HG02678 (cell line): Measurements from ENCODE around the gene EGLN3.

ENCODE experiments used
- ATAC-seq: cut with Tn5 transposase; IDR thresholded peaks from one replicate; pipeline ENCODE4 v1.9.1; 2021; ENCODE audit warnings: mild to moderate bottlenecking, moderate library complexity; ENCODE audit not compliant: unreplicated experiment

The EGLN3 gene

DNA sequence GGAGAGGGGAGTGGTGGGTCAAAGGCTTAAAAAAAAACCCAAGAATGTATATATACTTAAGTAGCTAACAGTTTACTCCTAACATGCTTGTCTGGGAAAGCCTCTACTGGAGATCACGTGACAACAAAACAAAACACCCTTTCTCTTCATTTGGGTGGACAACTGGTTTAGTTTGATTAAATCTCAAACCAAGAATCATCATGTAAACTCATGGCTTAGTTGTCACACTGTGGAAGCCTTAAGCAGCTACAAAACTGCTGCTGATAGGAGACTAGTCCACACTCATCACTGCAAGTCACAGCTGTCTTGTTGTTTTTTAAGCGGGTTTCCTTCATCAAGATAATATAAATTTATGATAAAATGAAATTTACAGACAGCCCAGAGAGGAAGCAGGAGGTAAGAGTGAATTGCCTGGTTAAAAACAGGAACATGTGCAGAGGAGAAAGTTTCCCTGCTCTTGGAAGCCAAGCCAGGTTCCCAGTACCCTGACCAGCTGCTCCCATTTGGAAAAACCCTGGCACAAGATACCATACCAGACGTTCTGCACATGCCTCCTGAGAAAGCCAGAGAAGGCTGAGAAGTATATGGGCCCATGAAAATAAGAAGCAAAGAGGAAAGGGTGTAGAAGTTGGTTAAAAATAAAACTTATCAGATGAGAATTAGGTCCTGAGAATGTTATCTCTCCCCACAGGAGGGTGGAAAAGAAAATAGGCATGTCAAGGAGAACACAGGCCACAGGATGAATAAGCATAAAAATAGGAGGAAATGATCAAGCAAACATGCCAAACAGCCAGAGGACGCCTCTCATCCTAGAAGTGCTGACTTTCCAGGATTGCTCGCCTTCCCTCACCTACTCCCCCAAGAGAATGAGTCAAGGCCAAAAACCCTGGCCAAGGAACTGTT lies 34.0 kb downstream of the EGLN3 start:
- no peak for ATAC-seq

DNA sequence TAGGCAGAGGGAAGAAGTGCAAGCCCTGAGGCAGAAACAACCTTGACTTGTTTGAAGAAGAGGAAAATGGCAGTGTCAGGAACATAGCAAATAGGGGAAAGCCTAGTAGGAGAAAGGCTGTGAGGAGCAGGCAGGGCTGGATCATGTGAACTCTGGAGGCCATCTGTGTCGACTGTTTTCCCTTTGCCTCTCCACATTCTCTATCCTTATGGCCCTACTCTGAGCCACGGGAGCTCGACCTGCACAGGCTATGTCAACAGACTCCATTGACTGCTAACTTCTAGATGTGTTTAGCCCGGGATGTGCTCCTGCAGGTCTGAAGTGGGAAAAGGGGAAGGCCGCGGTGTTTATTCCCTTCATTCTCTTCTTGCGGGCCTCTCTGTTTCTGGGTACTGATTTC lies 35.2 kb downstream of the EGLN3 start:
- no peak for ATAC-seq

DNA sequence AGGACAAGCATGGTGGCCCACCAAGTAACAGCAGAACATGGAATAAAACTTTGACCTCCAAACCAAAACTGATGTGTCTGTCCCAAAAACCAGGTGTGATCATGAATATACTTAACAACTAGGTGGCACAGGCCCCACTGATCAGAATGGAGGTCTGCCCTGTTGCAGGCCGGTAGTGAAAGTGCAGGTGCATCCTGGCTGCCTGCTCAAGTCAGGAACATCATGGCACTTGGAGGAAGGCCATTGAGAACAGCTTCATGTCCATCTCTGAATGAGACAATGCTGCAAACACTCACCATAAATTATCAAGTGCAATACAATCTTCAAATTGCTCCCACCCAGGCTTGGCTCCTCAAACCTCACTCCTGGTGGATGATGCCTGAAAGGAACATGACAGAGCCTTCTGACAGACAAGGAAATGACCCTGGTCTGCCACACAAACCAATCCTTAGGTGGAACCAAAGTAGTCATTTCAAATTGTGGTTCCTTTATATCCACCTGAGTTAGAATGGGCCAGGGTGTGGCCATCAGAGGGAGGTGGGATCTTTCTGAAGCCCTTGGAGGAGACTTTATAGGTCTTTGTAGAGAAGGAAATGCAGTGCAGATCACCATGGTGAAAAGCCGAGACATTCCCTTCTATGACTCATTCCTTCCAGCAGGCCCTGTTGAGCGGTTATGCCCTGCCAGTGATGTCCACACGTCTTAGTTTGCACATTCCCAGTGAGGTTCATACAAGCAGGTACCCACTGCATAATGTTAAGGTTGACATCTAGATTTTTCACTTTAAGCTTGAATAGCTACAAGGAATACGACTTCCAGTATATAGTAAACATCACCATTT lies 36.0 kb downstream of the EGLN3 start:
- no peak for ATAC-seq

DNA sequence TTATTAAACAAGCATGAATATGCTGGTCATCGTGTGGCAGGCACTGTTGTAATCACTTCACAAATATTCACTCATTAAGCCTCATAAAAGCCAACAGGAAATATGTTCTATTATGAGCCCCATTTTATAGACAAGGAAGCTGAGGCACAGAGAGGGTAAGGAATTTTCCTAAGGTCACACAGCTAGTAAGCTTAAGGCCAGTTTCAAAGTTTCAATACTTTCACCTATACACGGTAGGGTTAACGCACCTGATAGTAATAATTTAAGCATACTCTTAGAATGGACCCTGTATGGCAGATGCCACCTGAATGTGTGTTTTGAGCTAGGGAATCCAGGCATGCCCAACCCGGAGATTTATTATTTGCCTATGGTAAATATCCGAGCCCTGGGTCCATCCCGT lies 39.8 kb downstream of the EGLN3 start:
- no peak for ATAC-seq

DNA sequence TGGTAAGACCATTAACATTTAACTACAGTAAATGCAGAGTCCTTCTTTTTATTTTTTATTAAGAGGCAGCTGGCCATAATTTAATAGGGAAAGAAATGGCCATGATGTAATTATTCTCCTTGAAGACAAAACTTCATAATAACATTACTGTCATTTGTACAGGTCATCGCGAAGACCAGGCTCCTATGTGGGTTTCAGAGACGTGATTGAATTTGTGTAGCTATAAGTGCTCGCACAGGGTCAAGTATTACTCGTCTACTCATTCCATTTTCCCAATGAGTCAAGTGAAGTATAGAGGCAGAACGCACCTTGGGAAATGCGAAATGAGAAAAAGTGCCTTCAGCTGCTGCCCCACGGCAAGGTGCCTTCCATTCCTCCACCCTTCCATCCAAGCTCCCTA lies 40.4 kb downstream of the EGLN3 start:
- no peak for ATAC-seq

DNA sequence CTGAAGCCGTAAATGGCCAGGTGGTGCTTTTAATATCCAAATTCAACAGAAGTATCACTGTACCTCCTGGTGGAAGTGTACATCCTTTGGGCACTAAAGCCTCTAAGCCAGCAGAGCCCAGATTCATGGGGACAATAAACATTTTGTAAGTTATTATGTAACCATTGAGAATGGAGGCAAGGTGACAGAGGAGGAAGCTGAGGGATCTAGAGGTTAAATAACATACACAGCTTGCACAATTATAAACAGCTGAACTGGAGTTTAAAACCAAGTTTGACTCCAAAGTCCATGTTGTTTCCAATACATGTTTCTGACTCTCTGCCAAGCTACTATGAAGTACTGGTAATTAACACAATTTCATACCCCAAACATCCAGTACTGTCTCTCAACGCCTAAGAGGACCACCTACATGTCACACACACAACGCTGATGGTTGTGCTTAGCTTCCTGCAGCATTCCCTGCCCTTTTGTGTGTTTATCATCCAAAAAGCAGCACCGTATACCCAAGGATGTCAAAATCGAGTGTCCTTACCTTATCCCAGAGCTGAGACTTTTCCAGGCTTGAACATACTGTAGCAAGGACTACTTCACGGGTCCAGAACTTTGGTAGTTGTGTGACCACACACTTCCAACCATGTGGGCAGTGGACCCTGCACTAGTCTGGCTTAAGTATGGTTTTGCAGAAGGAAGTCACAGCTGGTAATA lies 41.3 kb downstream of the EGLN3 start:
- no peak for ATAC-seq

DNA sequence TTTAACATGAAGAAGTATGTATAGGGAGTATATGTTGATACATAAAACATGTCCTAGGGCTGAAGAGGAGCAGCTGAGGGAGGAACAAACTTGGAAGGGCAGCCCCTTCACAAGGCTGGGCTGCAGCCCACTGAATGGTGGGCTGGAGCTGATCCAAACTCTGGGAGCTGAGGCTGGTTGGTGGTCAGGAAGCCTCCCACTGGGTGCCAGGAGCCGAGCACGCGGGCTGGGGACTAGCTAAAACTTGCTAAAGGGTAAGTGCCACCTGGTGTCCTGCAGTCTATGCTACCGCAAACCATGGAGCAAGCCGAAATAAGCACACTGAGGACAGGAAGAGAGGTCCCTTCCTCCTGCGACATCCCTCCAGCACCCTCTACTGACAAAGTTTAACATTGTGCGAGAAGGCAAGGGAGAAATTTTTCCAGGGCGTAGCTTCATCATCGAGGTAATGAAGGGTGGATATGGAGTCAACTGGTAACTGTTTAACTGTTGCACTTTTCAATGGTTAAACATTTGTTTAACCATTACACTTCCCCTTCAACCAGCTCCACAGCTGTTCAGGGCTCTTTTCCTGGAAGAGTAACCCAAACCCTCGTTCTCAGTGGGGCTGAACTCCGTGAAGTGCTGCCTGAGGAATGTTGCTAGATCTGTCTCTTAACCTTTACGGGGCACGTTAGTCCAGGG lies 42.2 kb downstream of the EGLN3 start:
- ATAC-seq, result no peak

DNA sequence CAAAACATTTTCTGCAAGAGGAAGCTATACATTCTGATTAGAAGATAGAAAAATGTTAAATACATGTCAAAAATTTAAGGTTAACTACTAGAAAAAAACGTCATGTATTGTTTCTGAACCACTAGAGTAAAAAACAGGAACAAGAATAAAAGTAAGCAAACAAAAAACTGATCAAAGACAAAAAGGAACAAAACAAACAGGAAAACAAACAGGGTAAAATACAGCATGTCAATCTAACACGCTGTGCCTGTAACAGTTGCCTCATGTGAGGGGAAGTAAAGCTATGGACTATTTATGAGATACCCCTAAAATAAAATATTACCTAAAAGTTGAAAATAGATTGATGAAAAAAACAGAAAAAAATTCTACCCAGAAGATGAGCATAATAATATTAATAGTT lies 43.9 kb downstream of the EGLN3 start:
- ATAC-seq, result no peak

DNA sequence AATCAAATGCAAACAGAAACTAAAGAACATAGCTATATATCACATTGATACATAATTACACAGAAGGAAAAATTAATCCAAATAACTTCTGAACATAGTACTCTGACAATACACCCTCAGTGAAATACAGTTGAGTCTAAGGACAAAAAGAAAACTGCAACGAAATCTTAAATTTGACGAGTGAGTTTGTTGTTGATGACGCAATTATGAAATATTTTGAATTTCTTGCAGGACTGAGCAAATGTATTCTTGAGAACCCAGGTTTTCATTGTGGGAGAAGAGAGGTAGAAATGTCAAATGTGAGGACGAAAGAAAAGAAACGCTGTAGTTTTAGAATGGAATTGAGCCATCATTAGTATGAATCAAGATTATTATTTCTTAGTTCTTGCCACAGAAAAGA lies 46.3 kb downstream of the EGLN3 start:
- no peak for ATAC-seq

DNA sequence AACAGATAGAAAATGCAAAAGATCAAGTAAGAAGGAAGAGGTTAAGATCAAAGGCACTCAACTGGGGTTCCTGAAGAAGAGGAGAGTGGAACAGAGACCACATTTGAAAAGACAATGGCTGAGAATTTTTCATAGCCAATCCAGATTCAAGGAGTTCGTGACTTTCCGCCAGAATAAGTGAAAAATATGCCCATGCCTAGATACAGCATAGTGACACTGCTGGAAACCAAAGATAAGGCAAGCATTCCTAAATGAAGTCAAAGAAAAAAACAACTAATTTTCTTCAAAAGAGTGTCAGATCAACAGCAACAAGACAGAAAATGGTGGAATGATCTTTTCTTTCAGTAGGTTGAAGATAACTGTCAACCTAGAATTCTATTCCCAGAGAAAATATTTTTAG lies 47.5 kb downstream of the EGLN3 start:
- ATAC-seq, result no peak

DNA sequence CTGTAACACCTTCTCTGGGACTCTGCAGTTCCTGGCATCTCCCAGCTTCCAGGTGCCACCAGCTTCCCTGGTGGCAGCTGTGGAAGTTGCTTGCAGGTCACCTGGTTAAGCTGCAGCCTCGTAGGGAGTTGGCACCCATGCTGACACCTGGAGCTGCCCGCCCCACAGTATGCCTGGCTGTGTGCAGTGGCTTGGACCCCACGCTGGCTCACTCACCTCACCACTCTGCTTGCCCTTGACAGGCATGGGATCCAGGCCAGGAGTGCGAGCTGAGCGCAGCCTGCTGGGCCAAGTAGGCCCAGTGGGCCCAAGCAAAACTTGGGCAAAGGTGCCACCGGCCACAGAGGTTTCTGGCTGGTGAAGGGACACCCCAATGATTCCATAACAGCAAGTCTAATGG lies 48.5 kb downstream of the EGLN3 start:
- no peak for ATAC-seq

DNA sequence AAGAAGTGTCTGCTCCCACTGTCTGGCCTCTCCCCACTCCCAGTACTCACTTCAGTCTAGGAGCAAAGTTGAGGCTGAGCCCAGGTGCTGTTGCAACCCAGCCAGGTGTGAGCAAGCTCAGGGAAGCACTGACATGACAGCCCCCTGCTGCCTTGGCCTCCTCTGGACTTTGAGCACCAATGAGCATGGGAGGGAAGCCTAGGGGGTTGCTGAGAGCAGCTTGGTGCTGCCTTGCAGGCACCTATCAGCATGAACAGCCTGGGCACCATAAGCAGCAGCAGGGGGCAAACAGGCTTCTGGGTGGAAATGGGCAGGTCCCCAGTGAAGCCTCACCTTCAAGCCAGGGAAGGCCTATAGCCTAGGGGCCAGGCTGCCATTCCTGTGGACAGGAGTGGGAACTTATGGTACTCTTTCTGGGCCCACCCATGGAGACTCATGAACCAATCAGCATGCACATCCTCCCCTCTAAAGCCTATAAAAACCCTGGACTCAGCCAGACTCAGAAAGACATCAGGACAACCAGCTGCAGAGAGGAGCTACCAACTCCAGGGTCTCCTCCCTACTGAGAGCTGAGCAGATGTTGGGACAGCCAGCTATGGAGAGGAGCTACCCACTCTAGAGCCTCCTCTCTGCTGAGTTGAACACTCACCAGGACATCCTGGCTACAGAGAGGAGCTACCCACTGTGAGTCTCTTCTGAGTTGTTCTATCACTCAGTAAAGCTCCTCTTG lies 49.3 kb downstream of the EGLN3 start:
- ATAC-seq, result no peak

DNA sequence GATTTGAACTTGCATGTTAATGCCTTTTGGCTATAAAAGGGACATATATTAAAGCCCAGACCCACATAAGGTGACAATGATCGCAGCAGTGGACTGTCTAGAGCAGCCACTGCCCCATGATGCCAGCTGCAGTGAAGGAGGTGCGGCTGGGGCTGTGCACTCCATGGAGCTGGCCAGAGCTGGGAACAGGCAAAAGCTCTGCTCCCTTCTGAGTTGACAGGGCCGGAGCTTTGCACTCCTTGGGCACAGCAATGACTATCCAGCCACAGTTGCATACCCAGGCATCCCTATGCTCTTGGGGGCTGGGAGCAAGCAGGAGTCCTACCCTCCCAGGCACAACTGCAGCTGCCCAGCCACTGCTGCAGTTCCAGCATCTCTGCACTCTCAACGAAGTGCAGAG lies 50.2 kb downstream of the EGLN3 start:
- no peak for ATAC-seq

DNA sequence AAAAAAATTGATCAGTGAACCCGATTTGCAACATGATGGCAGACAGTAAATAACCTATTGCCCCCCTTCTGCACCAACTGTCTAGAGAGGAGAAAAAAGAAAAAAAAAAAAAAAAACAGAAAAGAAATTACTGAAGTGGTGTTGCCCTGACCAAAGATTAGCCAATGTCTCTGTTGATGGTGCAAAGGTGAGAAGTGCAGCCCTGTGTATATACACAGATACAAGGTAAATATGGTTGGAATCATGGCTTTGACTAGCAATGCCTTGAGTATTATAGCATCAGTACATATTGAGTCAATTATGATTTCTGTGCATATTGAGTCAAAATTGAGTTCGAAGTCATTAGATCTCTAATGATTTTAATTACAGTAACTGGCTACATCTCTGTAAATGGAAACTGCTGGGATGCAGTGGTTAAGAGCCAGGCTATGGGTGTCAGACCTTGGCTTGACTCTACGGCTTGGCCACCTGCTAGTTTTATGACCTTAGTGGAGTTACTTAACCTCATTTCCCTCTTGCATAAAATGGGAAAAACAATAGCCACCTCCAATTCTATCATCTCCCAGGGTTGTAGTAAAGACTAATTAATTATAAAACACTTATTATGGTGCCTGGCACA lies 51.0 kb downstream of the EGLN3 start:
- ATAC-seq, result no peak

DNA sequence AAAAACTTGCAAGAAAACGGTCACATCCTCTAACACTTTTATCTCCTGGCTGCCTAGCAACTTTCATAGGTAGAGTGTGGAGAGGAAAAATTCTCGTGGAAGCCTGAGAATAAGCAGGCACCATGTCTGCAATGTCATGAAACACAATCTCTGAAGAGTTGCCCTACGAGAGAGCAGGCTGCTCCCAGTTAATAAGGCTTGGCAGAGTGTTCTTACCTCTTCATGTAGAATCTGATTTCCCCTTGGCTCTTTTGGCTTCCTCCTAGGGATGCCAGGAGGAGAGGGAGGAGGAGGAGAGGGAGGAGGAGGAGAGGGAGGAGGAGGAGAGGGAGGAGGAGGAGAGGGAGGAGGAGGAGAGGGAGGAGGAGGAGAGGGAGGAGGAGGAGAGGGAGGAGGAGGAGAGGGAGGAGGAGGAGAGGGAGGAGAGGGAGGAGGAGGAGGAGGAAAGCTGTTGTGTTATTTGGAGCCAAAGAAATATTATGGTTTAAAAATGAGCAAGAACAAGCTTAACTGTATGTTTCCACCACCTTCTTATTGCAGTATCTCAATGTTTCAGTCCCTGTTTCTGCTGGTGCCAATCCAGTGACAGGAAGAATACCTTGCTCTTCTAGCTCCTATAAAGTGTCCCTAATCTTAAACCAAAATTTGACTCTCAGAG lies 52.9 kb downstream of the EGLN3 start:
- ATAC-seq, result no peak

DNA sequence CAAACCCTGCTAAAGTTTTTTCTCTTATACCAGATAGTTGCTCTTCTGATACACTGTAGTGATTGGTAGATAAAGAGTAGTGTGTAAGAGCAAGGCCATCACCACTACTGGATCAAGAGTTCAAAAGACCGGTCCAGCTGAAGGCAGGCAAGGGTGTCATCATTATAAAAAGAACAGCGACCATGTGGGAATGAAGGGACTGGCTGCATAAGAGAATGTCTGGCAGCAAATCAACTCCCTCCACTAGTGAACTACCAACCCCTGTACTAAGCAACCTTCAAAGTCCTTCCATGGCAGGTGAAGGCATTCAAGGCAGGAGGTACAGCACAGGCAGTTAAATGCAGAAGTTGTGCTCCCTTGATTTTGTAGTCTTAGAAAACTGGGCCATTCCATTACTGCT lies 53.5 kb downstream of the EGLN3 start:
- ATAC-seq, result no peak

DNA sequence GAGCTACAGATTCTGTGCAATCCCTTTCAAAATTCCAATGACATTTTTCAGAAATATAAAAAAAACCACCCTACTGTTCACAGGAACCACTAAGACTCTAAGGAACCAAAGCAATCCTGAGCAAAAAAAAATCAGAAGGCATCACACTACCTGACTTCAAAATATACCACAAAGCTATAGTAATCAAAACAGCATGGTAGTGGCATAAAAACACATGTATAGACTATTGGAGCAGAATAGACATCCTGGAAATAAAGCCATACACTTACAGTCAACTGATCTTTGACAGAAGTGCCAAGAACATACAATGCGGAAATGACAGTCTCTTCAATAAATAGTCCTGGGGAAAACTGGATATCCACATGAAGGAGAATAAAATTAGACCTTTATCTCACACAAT lies 56.5 kb downstream of the EGLN3 start:
- ATAC-seq, result no peak

DNA sequence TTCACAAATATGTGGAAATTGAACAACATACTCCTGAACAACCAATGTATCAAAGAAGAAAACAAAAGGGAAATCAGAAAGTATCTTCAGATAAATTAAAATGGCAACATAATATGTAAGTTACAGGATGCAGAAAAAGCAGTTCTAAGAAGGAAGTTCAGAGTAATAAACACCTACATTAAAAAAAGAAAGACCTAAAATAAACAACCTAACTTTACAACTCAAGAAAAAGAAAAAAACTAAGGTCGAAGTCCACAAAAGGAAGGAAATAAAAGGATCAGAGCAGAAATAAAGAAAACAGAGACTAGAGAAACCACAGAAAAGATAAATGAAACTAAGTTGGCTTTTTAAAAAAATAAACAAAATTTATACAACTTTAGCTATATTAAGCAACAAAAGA lies 59.2 kb downstream of the EGLN3 start:
- no peak for ATAC-seq

DNA sequence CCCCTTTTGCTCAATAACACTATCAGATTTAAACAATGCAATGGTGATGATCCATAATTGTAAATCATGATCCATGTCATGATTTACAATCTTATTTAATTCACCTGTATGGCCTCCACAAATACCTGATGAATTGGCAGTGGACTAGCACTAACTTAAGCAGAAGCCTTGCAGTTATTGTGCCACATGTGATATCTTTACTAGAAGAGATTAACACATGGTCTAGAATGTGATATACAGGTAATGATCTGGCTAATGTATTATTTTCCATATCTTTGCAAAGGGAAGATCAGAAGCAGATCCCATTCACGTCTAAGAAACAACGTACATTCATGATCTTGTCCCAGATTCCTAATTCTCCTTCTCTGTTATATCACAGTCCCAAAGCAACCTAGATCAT lies 66.0 kb downstream of the EGLN3 start:
- ATAC-seq, result no peak
